GM19193 (cell line): Measurements from ENCODE around the gene TCF21.

ENCODE experiments used
- POLR2A ChIP-seq: IDR thresholded peaks from 4 replicates; pipeline ENCODE4 v1.6.1; 2011; ENCODE audit not compliant: insufficient read depth, insufficient read length; ENCODE audit errors: extremely low read depth

TCF21 gene

GRCh38 chr6:133886104-133886775, 2.7 kb upstream of the TCF21 start:
- no peak for TF ChIP-seq POLR2A

GRCh38 chr6:133887156-133887879, 1.6 kb upstream of the TCF21 start:
- no peak for TF ChIP-seq POLR2A

GRCh38 chr6:133887880-133888230, 1.1 kb upstream of the TCF21 start:
- no peak for TF ChIP-seq POLR2A

- TF ChIP-seq POLR2A = no peak
Observed at GRCh38 chr6:133889557-133890403, 867 bp downstream of the TCF21 start.

- no peak for TF ChIP-seq POLR2A
Observed at GRCh38 chr6:133890711-133891148, 1.8 kb downstream of the TCF21 start.

GRCh38 chr6:133891149-133891926, 2.4 kb downstream of the TCF21 start:
- TF ChIP-seq POLR2A = no peak

- no peak for TF ChIP-seq POLR2A
Observed at GRCh38 chr6:133891927-133892812, 3.3 kb downstream of the TCF21 start.

- TF ChIP-seq POLR2A = no peak
Observed at GRCh38 chr6:133892813-133893691, 4.1 kb downstream of the TCF21 start.

- no peak for TF ChIP-seq POLR2A
Observed at GRCh38 chr6:133893946-133894345, 5.0 kb downstream of the TCF21 start.

- no peak for TF ChIP-seq POLR2A
Observed at GRCh38 chr6:133894369-133894768, 5.5 kb downstream of the TCF21 start.

- TF ChIP-seq POLR2A = no peak
Observed at GRCh38 chr6:133894795-133895358, 6.0 kb downstream of the TCF21 start.

- no peak for TF ChIP-seq POLR2A
Observed at GRCh38 chr6:133895573-133896343, 6.8 kb downstream of the TCF21 start.
